Neural cell (in vitro differentiated cells): ENCODE measurements around the gene RBSN. TPM values are rescaled to one million over a fixed set of nuclear protein-coding genes. Genes with fewer than 3 reads are reported as not detected.

Experiments used
- H2AFZ ChIP-seq: fragments of 200-600, 300-800 bp; sonication (generic), shearing (Covaris generic); 2 replicates; pipeline ENCODE4 v1.6.0; 2014; ENCODE audit warnings: low read depth, mild to moderate bottlenecking, antibody characterized with exemption, low read length, moderate library complexity
- H3F3A ChIP-seq: fragments of 200-600 bp; shearing (Covaris generic); 2 replicates; pipeline ENCODE4 v1.6.1; 2016; ENCODE audit warnings: mild to moderate bottlenecking, moderate library complexity, mixed read lengths, antibody characterized with exemption, low read length; ENCODE audit not compliant: insufficient read depth, poor library complexity, severe bottlenecking
- H3K27ac ChIP-seq: fragments of 200-600, 300-800 bp; sonication (generic), shearing (Covaris generic); 2 replicates; pipeline ENCODE4 v1.5.1; 2014; ENCODE audit warnings: mild to moderate bottlenecking, low read length, moderate library complexity
- H3K27me3 ChIP-seq: fragments of 300-800, 200-600 bp; sonication (generic), shearing (Covaris generic); 2 replicates; pipeline ENCODE4 v1.6.0; 2014; ENCODE audit warnings: mild to moderate bottlenecking, low read depth, low read length, moderate library complexity; ENCODE audit not compliant: insufficient read depth
- H3K36me3 ChIP-seq: fragments of 300-800, 200-600 bp; sonication (generic), shearing (Covaris generic); 2 replicates; pipeline ENCODE4 v1.5.1; 2014; ENCODE audit warnings: mild to moderate bottlenecking, antibody characterized with exemption, low read length, moderate library complexity; ENCODE audit not compliant: insufficient read depth
- H3K4me2 ChIP-seq: fragments of 300-800, 200-600 bp; sonication (generic), shearing (Covaris generic); 2 replicates; pipeline ENCODE4 v1.6.0; 2014; ENCODE audit warnings: mild to moderate bottlenecking, low read length
- H3K4me3 ChIP-seq: fragments of 300-800, 200-600 bp; sonication (generic), shearing (Covaris generic); 2 replicates; pipeline ENCODE4 v1.5.1; 2014; ENCODE audit warnings: mild to moderate bottlenecking, low read length, moderate library complexity
- H3K79me2 ChIP-seq: fragments of 200-600 bp; shearing (Covaris generic); replicated peaks from 2 replicates; pipeline ENCODE4 v1.6.0; 2014; ENCODE audit warnings: mild to moderate bottlenecking, low read length, moderate library complexity; ENCODE audit not compliant: insufficient read depth
- H3K9ac ChIP-seq: fragments of 300-800, 200-600 bp; sonication (generic), shearing (Covaris generic); 2 replicates; pipeline ENCODE4 v1.6.1; 2016; ENCODE audit warnings: mild to moderate bottlenecking, low read length, mixed read lengths
- H3K9me2 ChIP-seq: fragments of 200-600 bp; shearing (Covaris generic); 2 replicates; pipeline ENCODE4 v1.6.1; 2016; ENCODE audit warnings: mild to moderate bottlenecking, low read length, mixed read lengths; ENCODE audit not compliant: insufficient read depth
- H3K9me3 ChIP-seq: fragments of 200-600, 300-800 bp; sonication (generic), shearing (Covaris generic); 2 replicates; pipeline ENCODE4 v1.6.1; 2016; ENCODE audit warnings: mild to moderate bottlenecking, mixed run types, low read length, moderate library complexity, mixed read lengths
- H4K20me1 ChIP-seq: fragments of 200-600 bp; shearing (Covaris generic); 2 replicates; pipeline ENCODE4 v1.6.1; 2016; ENCODE audit warnings: mild to moderate bottlenecking, mixed run types; ENCODE audit not compliant: insufficient read depth
- EP300 ChIP-seq: fragments of 450-650 bp; conservative IDR thresholded peaks from 2 replicates; pipeline ENCODE4 v1.6.1; 2014; ENCODE audit warnings: antibody characterized with exemption, mild to moderate bottlenecking, moderate library complexity; ENCODE audit not compliant: poor library complexity, severe bottlenecking
- EZH2 ChIP-seq: fragments of 200-600, 300-800 bp; shearing (Covaris generic), sonication (generic); IDR thresholded peaks from 2 replicates; pipeline ENCODE4 v1.6.1; 2014; ENCODE audit warnings: antibody characterized with exemption, low read length, borderline replicate concordance, mild to moderate bottlenecking; ENCODE audit not compliant: insufficient read depth, poor library complexity, severe bottlenecking
- POLR2AphosphoS5 ChIP-seq: IDR thresholded peaks from 2 replicates; pipeline ENCODE4 v1.6.1; 2012
- RAD21 ChIP-seq: fragments of 450-650 bp; conservative IDR thresholded peaks from 2 replicates; pipeline ENCODE4 v1.6.1; 2014; ENCODE audit warnings: antibody characterized with exemption, mild to moderate bottlenecking, moderate library complexity
- REST ChIP-seq: IDR thresholded peaks from 2 replicates; pipeline ENCODE4 v1.6.1; 2012; ENCODE audit warnings: borderline replicate concordance
- SMC3 ChIP-seq: fragments of 450-650 bp; conservative IDR thresholded peaks from 2 replicates; pipeline ENCODE4 v1.6.1; 2014; ENCODE audit warnings: antibody characterized with exemption, mild to moderate bottlenecking, moderate library complexity; ENCODE audit not compliant: poor library complexity
- TAF1 ChIP-seq: IDR thresholded peaks from 2 replicates; pipeline ENCODE4 v1.6.1; 2012; ENCODE audit warnings: low read depth
- polyA plus RNA-seq: library from polyadenylated mRNA; depleted of rRNA; stranded (reverse); fragments of >200 nt; gene quantifications from 2 replicates; pipeline ENCODE4 v1.2.3, GENCODE V29; 2014

RBSN gene
- polyA plus RNA-seq, 1 donor from 2014 or later: 27.6 TPM

- Histone ChIP-seq H3K4me3 (no peak overlapping the region), H3K79me2 (no peaks in the 10 kb centered on the region), H3K9ac (no peak overlapping the region), H3K4me2 (no peak overlapping the region), H3K9me3 (no peaks in the 10 kb centered on the region), H3F3A (no peaks in the 10 kb centered on the region), H3K9me2 (no peaks in the 10 kb centered on the region), H3K36me3 (no peaks in the 10 kb centered on the region), H4K20me1 (no peaks in the 10 kb centered on the region), H3K27me3 (no peaks in the 10 kb centered on the region), H3K27ac (no peak overlapping the region), H2AFZ (no peak overlapping the region)
- TF ChIP-seq REST (no peak), TAF1 (no peak), RAD21 (no peak), EZH2 (no peak), SMC3 (no peak), EP300 (no peak), POLR2AphosphoS5 (no peak)
Observed at GRCh38 chr3:15107075-15107947, 8.4 kb upstream of the RBSN start.

- H3K9me3 ChIP-seq: no peaks in the 10 kb centered on the region
Observed at GRCh38 chr3:15102836-15103235, 3.9 kb upstream of the RBSN start.

More at GRCh38 chr3:15102836-15103235, 3.9 kb upstream of the RBSN start:
- Histone ChIP-seq H4K20me1 (no peaks in the 10 kb centered on the region), H3K27me3 (no peaks in the 10 kb centered on the region), H3K27ac (no peak overlapping the region), H3K9me2 (no peaks in the 10 kb centered on the region), H2AFZ (no peak overlapping the region), H3K4me2 (no peak overlapping the region), H3K79me2 (peaks cover 10% of the 10 kb centered on the region), H3F3A (no peaks in the 10 kb centered on the region), H3K4me3 (no peak overlapping the region), H3K9ac (no peak overlapping the region), H3K36me3 (no peaks in the 10 kb centered on the region)
- no peak for TF ChIP-seq REST
